Esophagus muscularis mucosa (tissue), 3 donors: ENCODE data around the gene USP20.

ENCODE experiments used
- POLR2AphosphoS5 ChIP-seq, 2 donors: sonication (generic); formaldehyde crosslinking; IDR thresholded peaks; one replicate each; pipeline ENCODE4 v1.6.1; 2017; ENCODE audit warnings: antibody characterized with exemption in 2 of 2
- TF ChIP-seq, protein P1 (sequence below), 3 experiments: fragments of 200-600 bp in 2 of 3; fragments of 450-650 bp in 1 of 3; sonication (generic) in 2 of 3; IDR thresholded peaks; one replicate each; pipeline ENCODE4 v1.5.1; 2017 to 2019; ENCODE audit warnings: antibody characterized with exemption in 3 of 3, mild to moderate bottlenecking in 2 of 3, moderate library complexity in 1 of 3

- TF ChIP-seq, protein P1, sequence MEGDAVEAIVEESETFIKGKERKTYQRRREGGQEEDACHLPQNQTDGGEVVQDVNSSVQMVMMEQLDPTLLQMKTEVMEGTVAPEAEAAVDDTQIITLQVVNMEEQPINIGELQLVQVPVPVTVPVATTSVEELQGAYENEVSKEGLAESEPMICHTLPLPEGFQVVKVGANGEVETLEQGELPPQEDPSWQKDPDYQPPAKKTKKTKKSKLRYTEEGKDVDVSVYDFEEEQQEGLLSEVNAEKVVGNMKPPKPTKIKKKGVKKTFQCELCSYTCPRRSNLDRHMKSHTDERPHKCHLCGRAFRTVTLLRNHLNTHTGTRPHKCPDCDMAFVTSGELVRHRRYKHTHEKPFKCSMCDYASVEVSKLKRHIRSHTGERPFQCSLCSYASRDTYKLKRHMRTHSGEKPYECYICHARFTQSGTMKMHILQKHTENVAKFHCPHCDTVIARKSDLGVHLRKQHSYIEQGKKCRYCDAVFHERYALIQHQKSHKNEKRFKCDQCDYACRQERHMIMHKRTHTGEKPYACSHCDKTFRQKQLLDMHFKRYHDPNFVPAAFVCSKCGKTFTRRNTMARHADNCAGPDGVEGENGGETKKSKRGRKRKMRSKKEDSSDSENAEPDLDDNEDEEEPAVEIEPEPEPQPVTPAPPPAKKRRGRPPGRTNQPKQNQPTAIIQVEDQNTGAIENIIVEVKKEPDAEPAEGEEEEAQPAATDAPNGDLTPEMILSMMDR (IDR thresholded peaks at IDR 0.05) = no peak
- no peak for TF ChIP-seq POLR2AphosphoS5 (IDR thresholded peaks at IDR 0.05)
Measured at GRCh38 chr9:129874261-129875101, 39.2 kb downstream of the USP20 start.
